Measurements from ENCODE around the gene BCAP31. TPM values are rescaled to one million over a fixed set of nuclear protein-coding genes. Genes with fewer than 3 reads are reported as not detected.
"Not testable (repeated sequence)": the region's sequence is repeated elsewhere in the genome, so short reads cannot be mapped to it uniquely, and the experiment has no call there.

Gene BCAP31
- total RNA-seq, 2 experiments from 2014 or later: 43.0 to 72.0 TPM

GRCh38 chrX:153700376-153700945 is 23.7 kb downstream of the BCAP31 start:
- no peak overlapping the region for H3K4me3 ChIP-seq (ENCODE audit: low read depth, low read length, poor library complexity, severe bottlenecking)
- H4K20me1 ChIP-seq (ENCODE audit: insufficient read depth, low read length): no peaks in the 10 kb centered on the region
- ChIA-PET POLR2A (no interaction called here), CTCF (ENCODE audit: unreplicated experiment) (no interaction called here)
- peaks cover 7% of the 10 kb centered on the region; the same call in 1 of the 2 replicates for H3K36me3 ChIP-seq (ENCODE audit: insufficient read depth, low read length)
- H3K27ac ChIP-seq (ENCODE audit: low read depth, low read length, poor library complexity, severe bottlenecking): no peak overlapping the region
- no peaks in the 10 kb centered on the region for H3K9me2 ChIP-seq (ENCODE audit: insufficient read depth, low read length)
- no peak for DNase-seq (ENCODE audit: low spot score)
- TF ChIP-seq EZH2phosphoT487 (IDR thresholded peaks at IDR 0.05; ENCODE audit: borderline replicate concordance, low read depth, low read length) (no peak), CTCF (conservative IDR thresholded peaks at IDR 0.05; ENCODE audit: low read length) (no peak)
- intact Hi-C loops (cut with micrococcal nuclease; ENCODE audit: unreplicated experiment): no loop called here
- no peak overlapping the region for H3K4me2 ChIP-seq (ENCODE audit: low read length)
- no TSS peak for BruUV-seq (replicated peaks)
- H3K79me2 ChIP-seq (ENCODE audit: insufficient read depth, low read depth, low read length): no peaks in the 10 kb centered on the region
- no peaks in the 10 kb centered on the region for H3K9me3 ChIP-seq (ENCODE audit: low read length)
- no peaks in the 10 kb centered on the region for H3K4me1 ChIP-seq (ENCODE audit: insufficient read depth, low read length, poor library complexity, severe bottlenecking)
- no peak overlapping the region for H2AFZ ChIP-seq (ENCODE audit: low read length)

- H3K4me3 ChIP-seq (ENCODE audit: low read depth, low read length, poor library complexity, severe bottlenecking); H3K9me2 ChIP-seq (ENCODE audit: insufficient read depth, low read length); H3K36me3 ChIP-seq (ENCODE audit: insufficient read depth, low read length); H3K9me3 ChIP-seq (ENCODE audit: low read length); H2AFZ ChIP-seq (ENCODE audit: low read length); H3K27ac ChIP-seq (ENCODE audit: low read depth, low read length, poor library complexity, severe bottlenecking); H3K4me1 ChIP-seq (ENCODE audit: insufficient read depth, low read length, poor library complexity, severe bottlenecking); POLR2A ChIA-PET; H3K79me2 ChIP-seq (ENCODE audit: insufficient read depth, low read depth, low read length); H3K4me2 ChIP-seq (ENCODE audit: low read length); intact Hi-C loops (cut with micrococcal nuclease; ENCODE audit: unreplicated experiment); DNase-seq (ENCODE audit: low spot score); BruUV-seq (replicated peaks); H4K20me1 ChIP-seq (ENCODE audit: insufficient read depth, low read length); CTCF ChIA-PET (ENCODE audit: unreplicated experiment): not testable (repeated sequence)
Observed at GRCh38 chrX:153699784-153700371, 24.3 kb downstream of the BCAP31 start.

- H3K9me2 ChIP-seq (ENCODE audit: insufficient read depth, low read length); CTCF ChIA-PET (ENCODE audit: unreplicated experiment); H2AFZ ChIP-seq (ENCODE audit: low read length); H3K4me3 ChIP-seq (ENCODE audit: low read depth, low read length, poor library complexity, severe bottlenecking); H4K20me1 ChIP-seq (ENCODE audit: insufficient read depth, low read length); H3K9me3 ChIP-seq (ENCODE audit: low read length); H3K27ac ChIP-seq (ENCODE audit: low read depth, low read length, poor library complexity, severe bottlenecking); H3K36me3 ChIP-seq (ENCODE audit: insufficient read depth, low read length); H3K4me2 ChIP-seq (ENCODE audit: low read length); DNase-seq (ENCODE audit: low spot score); intact Hi-C loops (cut with micrococcal nuclease; ENCODE audit: unreplicated experiment); BruUV-seq (replicated peaks); H3K79me2 ChIP-seq (ENCODE audit: insufficient read depth, low read depth, low read length); H3K4me1 ChIP-seq (ENCODE audit: insufficient read depth, low read length, poor library complexity, severe bottlenecking): not testable (repeated sequence)
- POLR2A ChIA-PET: interaction anchor here (0.5 kb wide), 1 partner anchor 728 kb away, joined by 4 read pairs; no protein-coding TSS in a partner anchor
Observed at GRCh38 chrX:153699210-153699783, 24.9 kb downstream of the BCAP31 start.

Data from OCI-LY7 (cell line).